IPS-15b (cell line): ENCODE data around the gene SH2D2A.

Source experiments
- H3K27me3 ChIP-seq: one replicate; pipeline ENCODE4 v1.6.1; 2013; ENCODE audit warnings: low read length; ENCODE audit not compliant: control insufficient read depth, insufficient read depth
- H3K36me3 ChIP-seq: one replicate; pipeline ENCODE4 v1.6.1; 2013; ENCODE audit warnings: low read length; ENCODE audit not compliant: control insufficient read depth, insufficient read depth
- H3K4me1 ChIP-seq: one replicate; pipeline ENCODE4 v1.6.1; 2013; ENCODE audit warnings: mild to moderate bottlenecking, low read length; ENCODE audit not compliant: control insufficient read depth, insufficient read depth
- H3K4me3 ChIP-seq: one replicate; pipeline ENCODE4 v1.5.1; 2013; ENCODE audit warnings: low read depth, low read length
- H3K9ac ChIP-seq: one replicate; pipeline ENCODE4 v1.6.1; 2013; ENCODE audit warnings: low read depth, mild to moderate bottlenecking, low read length
- H3K9me3 ChIP-seq: one replicate; pipeline ENCODE4 v1.6.1; 2013; ENCODE audit warnings: mild to moderate bottlenecking, low read length; ENCODE audit not compliant: control insufficient read depth, insufficient read depth

Gene SH2D2A

GRCh38 chr1:156795374-156795733 is 21.3 kb downstream of the SH2D2A start:
- peaks cover 35% of the 10 kb centered on the region for H3K36me3 ChIP-seq
- no peak overlapping the region for H3K9ac ChIP-seq
- H3K4me3 ChIP-seq, result no peak overlapping the region
- no peaks in the 10 kb centered on the region for H3K4me1 ChIP-seq
- no peaks in the 10 kb centered on the region for H3K27me3 ChIP-seq
- no peaks in the 10 kb centered on the region for H3K9me3 ChIP-seq

DNA sequence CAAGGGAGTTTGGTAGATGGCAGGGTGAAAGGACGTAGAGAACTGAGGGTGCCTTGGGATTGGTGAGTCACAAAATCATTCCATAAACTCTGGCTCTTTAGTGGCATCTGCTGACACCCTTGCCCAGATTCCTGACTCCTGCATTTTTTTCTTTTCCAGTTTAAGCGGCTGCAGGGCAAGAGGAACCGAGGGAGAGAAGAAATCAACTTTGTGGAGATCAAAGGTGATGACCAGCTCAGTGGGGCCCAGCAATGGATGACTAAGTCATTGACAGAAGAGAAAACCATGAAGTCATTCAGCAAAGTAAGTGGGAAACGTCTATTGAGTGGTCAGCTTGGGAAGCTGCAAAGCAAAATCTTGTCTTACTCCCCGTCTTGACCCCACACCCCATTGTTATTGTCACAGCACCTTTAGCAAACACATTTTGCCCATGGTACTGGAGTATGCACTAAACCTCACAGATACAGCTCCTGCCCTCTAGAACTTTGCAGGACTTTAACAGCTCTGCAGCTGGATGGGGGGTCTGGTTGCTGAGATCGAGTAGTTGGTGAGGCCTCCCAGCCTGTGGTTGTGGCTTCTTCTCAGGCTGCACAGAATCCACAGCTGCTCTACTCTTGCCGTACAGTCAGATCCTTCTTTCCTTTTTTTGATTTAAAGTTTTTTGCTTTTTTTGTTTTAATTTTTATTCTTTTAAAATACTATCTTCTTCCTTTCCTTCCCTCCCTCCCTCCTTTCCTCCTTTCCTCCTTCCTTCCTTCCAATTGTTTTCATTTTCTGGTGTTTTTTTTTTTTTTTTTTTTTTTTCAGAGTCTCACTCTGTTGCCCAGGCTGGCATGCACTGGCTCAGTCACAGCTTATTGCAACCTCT is 21.9 kb downstream of the SH2D2A start:
- Histone ChIP-seq H3K4me1 (no peaks in the 10 kb centered on the region), H3K36me3 (peaks cover 35% of the 10 kb centered on the region), H3K4me3 (no peak overlapping the region), H3K9me3 (no peaks in the 10 kb centered on the region), H3K27me3 (no peaks in the 10 kb centered on the region), H3K9ac (no peak overlapping the region)

DNA sequence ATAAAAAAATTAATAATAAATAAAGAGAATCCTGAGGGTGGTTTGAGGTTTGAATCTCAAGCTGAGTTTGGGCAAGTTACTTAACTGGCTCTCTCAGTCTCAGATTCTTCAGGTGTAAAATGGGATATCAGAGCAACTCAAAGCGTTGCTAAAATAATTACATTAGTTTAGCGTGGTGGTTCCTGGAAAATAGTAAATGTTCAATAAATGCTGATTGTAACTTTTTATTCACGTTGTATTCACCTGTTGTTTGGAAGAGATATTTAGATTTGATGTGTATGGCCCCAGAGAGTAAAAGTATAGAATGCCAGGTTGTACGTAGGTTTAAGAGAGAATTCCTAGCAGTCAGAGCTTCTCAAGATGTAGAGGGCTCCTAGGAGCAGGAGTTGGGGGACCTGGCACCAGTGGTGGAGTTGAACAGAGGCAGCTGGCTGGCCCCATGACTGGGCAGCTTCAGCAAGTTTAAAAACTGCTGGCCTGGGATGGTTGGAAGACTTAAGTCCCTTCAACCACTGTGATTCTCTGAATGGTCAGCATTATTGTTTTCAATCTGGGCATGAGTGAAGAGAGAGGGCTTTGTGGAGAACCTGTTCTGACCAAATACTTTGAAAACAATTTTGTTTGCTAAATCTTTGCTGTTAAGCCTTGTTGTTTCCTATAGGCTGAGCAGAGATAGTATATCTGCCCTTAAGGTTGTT is 26.9 kb downstream of the SH2D2A start:
- Histone ChIP-seq H3K4me3 (no peak overlapping the region), H3K36me3 (peaks cover 25% of the 10 kb centered on the region), H3K4me1 (no peaks in the 10 kb centered on the region), H3K9me3 (no peaks in the 10 kb centered on the region), H3K27me3 (no peaks in the 10 kb centered on the region), H3K9ac (no peak overlapping the region)

DNA sequence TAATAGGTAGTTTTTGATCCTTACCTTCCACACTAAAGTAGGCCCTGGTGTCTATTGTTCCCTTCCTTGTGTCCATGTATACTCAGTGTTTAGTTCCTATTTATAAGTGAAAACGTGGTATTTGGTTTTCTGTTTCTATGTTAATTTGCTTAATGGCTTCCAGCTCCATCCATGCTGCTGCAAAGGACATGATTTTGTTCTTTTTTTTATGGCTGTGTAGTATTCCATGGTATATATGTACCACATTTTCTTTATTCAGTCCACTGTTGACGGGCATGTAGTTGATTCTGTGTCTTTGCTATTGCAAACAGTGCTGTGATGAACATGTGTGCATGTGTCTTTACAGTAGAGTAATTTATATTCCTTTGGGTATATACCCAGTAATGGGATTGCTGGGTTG is 28.5 kb downstream of the SH2D2A start:
- Histone ChIP-seq H3K4me1 (no peaks in the 10 kb centered on the region), H3K36me3 (peaks cover 19% of the 10 kb centered on the region), H3K27me3 (no peaks in the 10 kb centered on the region), H3K9ac (no peak overlapping the region), H3K4me3 (no peak overlapping the region), H3K9me3 (no peaks in the 10 kb centered on the region)

DNA sequence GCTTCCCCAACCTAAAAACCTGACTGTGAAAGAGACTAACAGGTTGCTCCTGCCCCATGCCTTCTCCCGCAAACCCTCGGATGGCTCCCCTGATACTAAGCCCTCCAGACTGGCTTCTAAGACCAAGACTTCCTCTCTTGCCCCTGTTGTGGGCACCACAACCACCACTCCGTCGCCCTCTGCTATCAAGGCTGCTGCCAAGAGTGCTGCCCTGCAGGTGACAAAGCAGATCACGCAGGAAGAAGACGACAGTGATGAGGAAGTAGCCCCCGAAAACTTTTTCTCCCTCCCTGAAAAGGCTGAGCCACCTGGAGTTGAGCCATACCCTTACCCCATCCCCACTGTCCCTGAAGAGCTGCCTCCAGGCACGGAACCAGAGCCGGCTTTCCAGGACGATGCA is 30.0 kb downstream of the SH2D2A start:
- Histone ChIP-seq H3K36me3 (peaks cover 18% of the 10 kb centered on the region), H3K4me3 (no peak overlapping the region), H3K4me1 (no peaks in the 10 kb centered on the region), H3K9ac (no peak overlapping the region), H3K27me3 (no peaks in the 10 kb centered on the region), H3K9me3 (no peaks in the 10 kb centered on the region)

GRCh38 chr1:156785458-156785857 is 31.2 kb downstream of the SH2D2A start:
- Histone ChIP-seq H3K36me3 (peaks cover 13% of the 10 kb centered on the region), H3K4me3 (no peak overlapping the region), H3K4me1 (no peaks in the 10 kb centered on the region), H3K9me3 (no peaks in the 10 kb centered on the region), H3K9ac (no peak overlapping the region), H3K27me3 (no peaks in the 10 kb centered on the region)

DNA sequence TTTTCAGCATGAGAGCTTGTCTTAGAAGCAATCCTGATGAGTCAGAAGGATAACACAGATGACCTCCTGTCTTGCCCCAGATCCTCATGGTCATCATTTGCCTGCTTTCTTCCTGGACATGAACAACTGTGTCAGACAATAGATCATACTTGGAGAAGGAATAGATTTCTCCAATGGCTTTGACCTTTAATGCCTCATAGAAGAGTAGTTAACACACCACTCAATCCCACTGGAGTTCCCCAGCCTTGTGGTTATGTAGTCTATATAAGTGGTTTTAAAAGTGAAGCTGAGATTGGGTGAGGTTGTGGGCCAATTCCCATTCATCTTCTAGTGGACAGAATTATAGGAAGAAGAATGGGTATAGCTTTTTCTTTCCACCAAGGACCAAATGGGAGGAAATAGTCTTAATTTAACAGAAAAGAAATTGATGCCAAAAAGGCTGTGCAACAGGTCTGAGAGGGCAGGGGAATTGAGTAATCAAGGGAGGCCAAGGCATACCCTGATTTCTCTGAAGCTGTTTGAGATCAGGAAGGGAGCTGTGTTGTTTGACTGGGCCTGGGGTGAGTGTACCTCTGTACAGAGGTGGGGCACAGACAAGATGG is 35.0 kb downstream of the SH2D2A start:
- H3K36me3 ChIP-seq, result peaks cover 4% of the 10 kb centered on the region

DNA sequence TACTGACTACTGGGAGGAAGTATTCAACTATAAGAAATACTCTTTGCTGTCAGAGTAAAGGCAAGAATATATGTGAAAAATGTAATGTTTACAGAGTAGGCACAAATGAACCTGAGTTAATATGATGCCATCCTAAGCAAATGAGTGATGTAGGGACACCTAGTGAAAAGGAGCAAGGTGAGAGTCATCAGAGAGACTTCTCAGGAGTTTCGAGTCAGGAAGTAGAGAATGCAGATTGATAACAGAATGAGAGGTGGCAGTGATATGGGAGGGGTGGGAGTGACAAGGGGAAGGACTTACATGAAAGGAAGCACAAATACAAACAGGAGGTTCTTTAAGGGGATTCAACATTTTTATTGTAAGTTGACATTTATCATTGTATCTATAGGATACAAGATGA is 39.1 kb downstream of the SH2D2A start:
- H3K36me3 ChIP-seq, result no peaks in the 10 kb centered on the region
- H3K9me3 ChIP-seq, result no peaks in the 10 kb centered on the region

More for the DNA sequence above, 35.0 kb downstream of the SH2D2A start:
- Histone ChIP-seq H3K9me3 (no peaks in the 10 kb centered on the region), H3K9ac (no peak overlapping the region), H3K4me3 (no peak overlapping the region), H3K27me3 (no peaks in the 10 kb centered on the region), H3K4me1 (no peaks in the 10 kb centered on the region)

DNA sequence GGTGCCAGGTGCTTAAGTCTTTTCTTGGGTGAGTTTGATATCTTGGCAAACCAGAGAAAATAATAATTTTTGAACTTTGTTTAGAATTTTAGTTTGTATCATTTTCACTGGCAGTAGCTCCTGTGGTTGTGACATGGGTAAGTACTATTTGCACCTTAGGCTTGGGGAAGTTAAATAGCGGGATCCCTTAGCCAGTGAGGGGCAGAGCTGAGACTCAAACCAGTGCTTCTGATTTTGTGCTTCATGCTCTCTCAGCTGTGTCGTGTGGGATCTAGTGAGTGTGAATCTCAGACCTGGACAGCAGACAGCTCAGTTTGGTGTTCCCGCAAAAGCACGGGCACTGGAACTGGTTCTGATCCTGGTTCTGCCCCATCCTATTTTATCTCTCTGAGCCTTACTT is 39.7 kb downstream of the SH2D2A start:
- no peaks in the 10 kb centered on the region for H3K27me3 ChIP-seq
- H3K36me3 ChIP-seq, result no peaks in the 10 kb centered on the region
- H3K9me3 ChIP-seq, result no peaks in the 10 kb centered on the region
- no peaks in the 10 kb centered on the region for H3K4me1 ChIP-seq
- no peak overlapping the region for H3K4me3 ChIP-seq
- H3K9ac ChIP-seq, result no peak overlapping the region

More for the DNA sequence above, 39.1 kb downstream of the SH2D2A start:
- Histone ChIP-seq H3K27me3 (no peaks in the 10 kb centered on the region), H3K4me1 (no peaks in the 10 kb centered on the region), H3K9ac (no peak overlapping the region), H3K4me3 (no peak overlapping the region)

DNA sequence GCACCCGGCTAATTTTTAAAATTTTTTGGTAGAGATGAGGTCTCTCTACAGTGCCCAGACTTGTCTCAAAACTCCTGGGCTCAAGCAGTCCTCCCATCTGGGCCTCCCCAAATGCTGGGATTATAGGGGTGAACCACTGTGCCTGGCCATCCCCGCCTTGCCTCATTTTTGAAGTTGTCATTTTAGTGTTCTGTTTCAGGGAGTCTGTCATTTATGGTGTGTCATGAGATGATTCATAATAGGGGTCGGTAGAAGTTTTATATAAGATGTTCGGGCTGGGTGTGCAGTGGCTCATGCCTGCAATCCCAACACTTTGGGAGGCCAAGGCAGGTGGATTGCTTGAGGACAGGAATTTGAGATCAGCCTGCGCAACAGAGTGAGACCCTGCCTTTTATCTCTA is 40.8 kb downstream of the SH2D2A start:
- Histone ChIP-seq H3K36me3 (no peaks in the 10 kb centered on the region), H3K9me3 (no peaks in the 10 kb centered on the region), H3K4me3 (no peak overlapping the region), H3K27me3 (no peaks in the 10 kb centered on the region), H3K4me1 (no peaks in the 10 kb centered on the region), H3K9ac (no peak overlapping the region)

GRCh38 chr1:156773607-156774006 is 43.0 kb downstream of the SH2D2A start:
- Histone ChIP-seq H3K9me3 (no peaks in the 10 kb centered on the region), H3K4me1 (peaks cover 7% of the 10 kb centered on the region), H3K27me3 (no peaks in the 10 kb centered on the region), H3K9ac (no peak overlapping the region), H3K36me3 (no peaks in the 10 kb centered on the region), H3K4me3 (no peak overlapping the region)
